Psoas muscle (tissue), 8 donors: Measurements from ENCODE around the gene KLHL33. TPM values are rescaled to one million over a fixed set of nuclear protein-coding genes. Genes with fewer than 3 reads are reported as not detected.
A peak's percentile ranks its signal among the peaks of the same experiment; 100 is the strongest.
"Not testable (repeated sequence)": the region's sequence is repeated elsewhere in the genome, so short reads cannot be mapped to it uniquely, and the experiment has no call there.

Source experiments
- ATAC-seq, 4 donors: fragments of 200-7000 bp; cut with Tn5 transposase; one replicate each; pipeline ENCODE4 v1.9.1; 2020; ENCODE audit warnings: moderate library complexity in 3 of 4, mild to moderate bottlenecking in 2 of 4
- DNase-seq, 2 donors: peaks; one replicate each; pipeline ENCODE4 v3.0.0-alpha.2; 2020
- H3K27ac ChIP-seq: fragments of 200-600 bp; one replicate; pipeline ENCODE4 v1.8.0; 2022
- H3K27me3 ChIP-seq, 3 donors: fragments of 200-600 bp in 1 of 3; one replicate each; pipeline versions ENCODE4 v1.6.1 to v1.8.0; 2013 to 2022; ENCODE audit warnings: low read length in 2 of 3, mild to moderate bottlenecking in 2 of 3, moderate library complexity in 1 of 3; ENCODE audit not compliant: insufficient read depth in 3 of 3
- H3K36me3 ChIP-seq, 2 donors: fragments of 200-600 bp in 1 of 2; one replicate each; pipeline versions ENCODE4 v1.6.1 to v1.8.0; 2013 to 2022; ENCODE audit warnings: low read depth in 1 of 2, mild to moderate bottlenecking in 1 of 2, moderate library complexity in 1 of 2; ENCODE audit not compliant: insufficient read depth in 1 of 2
- H3K4me1 ChIP-seq: fragments of 200-600 bp; one replicate; pipeline ENCODE4 v1.8.0; 2022
- H3K4me3 ChIP-seq: fragments of 200-600 bp; one replicate; pipeline ENCODE4 v1.8.0; 2022; ENCODE audit warnings: mild to moderate bottlenecking
- H3K9me3 ChIP-seq: fragments of 200-600 bp; one replicate; pipeline ENCODE4 v1.8.0; 2022
- CTCF ChIP-seq: fragments of 200-600 bp; IDR thresholded peaks from one replicate; pipeline ENCODE4 v1.8.0; 2022; ENCODE audit warnings: antibody characterized with exemption
- WGBS, 3 donors: extraction: QIAGEN DNeasy Blood & Tissue Kit; methylation state at CpG; one replicate each; pipeline versions ENCODE4 v1.1.6 to v1.1.7; 2013; 5-methylcytosine and 5-hydroxymethylcytosine counted together
- intact Hi-C, 2 donors: fragments of 100-400 bp; cut with DNase I; formaldehyde crosslinking; loops; one replicate each; pipeline versions ENCODE4 v1.11.0 to v1.14.2; 2022
- polyA plus RNA-seq, 3 donors: library from polyadenylated mRNA; stranded (reverse); fragments of 200-250 nt; gene quantifications; one replicate each; pipeline ENCODE4 v1.2.3, GENCODE V29; 2013
- total RNA-seq, 4 donors: library from RNA; stranded (reverse); fragmentation: NEBNext Ultra II Directional in 2 of 4; extraction: Animal tissue kit (Norgen Biotek cat#: 25700) in 2 of 4; gene quantifications; one replicate each; pipeline versions ENCODE4 v1.2.1 to v1.2.4, GENCODE V29; 2021 to 2023
- donor health status: healthy with polysubstance abuse.
- donor health status: DM: no; HTN: no; CAD: no; lungs with moderate emphysema.
- donor health status: Bipolar disorder and iron deficiency.
- donor health status: healthy.
- donor health status: DM: yes; HTN: yes; CAD: no.
- donor health status: DM: no; HTN: no; CAD: no.
- donor health status: DM: no; HTN: no; CAD: no.
- donor health status: DM: yes; HTN: yes; CAD: no.

Gene KLHL33
- total and polyA plus RNA-seq, 7 donors = 0.30 to 19.5 (median 2.8) TPM

DNA sequence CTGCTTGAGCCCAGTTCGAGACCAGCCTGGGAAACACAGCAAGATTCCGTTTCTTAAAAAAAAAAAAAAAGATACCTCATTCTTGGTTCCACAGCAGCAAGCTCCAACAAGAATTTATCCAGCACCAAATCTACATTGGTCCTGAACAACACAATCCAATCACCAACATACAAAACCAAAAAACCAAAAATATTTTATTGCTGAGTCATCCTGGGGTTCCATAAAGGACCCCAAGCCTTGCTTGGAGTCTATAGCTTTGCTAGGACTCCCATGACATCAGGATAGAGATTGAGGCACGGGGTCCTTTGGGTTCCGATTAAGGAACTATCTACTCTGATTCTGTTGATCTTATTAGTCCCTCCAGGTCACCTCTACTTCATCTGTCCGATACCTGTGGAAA is 10.9 kb upstream of the KLHL33 start:
- Histone ChIP-seq H3K36me3 (peaks cover 28 to 70% of the 10 kb centered on the region in 2 donors), H3K4me3 (no peak overlapping the region), H3K27me3 (no peaks in the 10 kb centered on the region), H3K4me1 (peaks cover 14% of the 10 kb centered on the region), H3K9me3 (no peaks in the 10 kb centered on the region), H3K27ac (no peak overlapping the region)
- DNase-seq (no peak), ATAC-seq (no peak)
- whole genome bisulfite sequencing, 3 donors = 96 to 99% (median 98%) methylated on average over 5 of the region's 5 CpGs
- no peak for TF ChIP-seq CTCF
- intact Hi-C loops = no loop called here

DNA sequence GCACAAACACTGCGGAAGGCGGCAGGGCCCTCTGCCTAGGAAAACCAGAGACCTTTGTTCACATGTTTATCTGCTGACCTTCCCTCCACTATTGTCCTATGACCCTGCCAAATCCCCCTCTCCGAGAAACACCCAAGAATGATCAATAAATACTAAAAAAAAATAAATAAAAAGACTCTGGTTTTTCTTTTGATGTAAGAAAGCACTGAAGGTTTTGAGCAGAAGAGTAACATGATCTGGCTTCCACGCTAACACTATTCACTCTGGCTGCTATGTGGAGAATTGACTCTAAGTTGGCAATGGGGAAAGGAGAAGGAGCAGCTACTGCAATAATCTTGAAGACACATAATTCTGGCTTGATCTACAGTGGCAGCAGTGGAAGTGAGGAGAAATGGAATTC is 7.7 kb upstream of the KLHL33 start:
- ATAC-seq, H3K27ac ChIP-seq, H3K4me1 ChIP-seq, H3K27me3 ChIP-seq, DNase-seq, H3K9me3 ChIP-seq, intact Hi-C loops, H3K4me3 ChIP-seq: not testable (repeated sequence)
- 59 to 91% (median 72%) methylated on average over 2 of the region's 4 CpGs for whole genome bisulfite sequencing, 3 donors
- H3K36me3 ChIP-seq = peaks cover 23 to 38% of the 10 kb centered on the region in 2 donors

DNA sequence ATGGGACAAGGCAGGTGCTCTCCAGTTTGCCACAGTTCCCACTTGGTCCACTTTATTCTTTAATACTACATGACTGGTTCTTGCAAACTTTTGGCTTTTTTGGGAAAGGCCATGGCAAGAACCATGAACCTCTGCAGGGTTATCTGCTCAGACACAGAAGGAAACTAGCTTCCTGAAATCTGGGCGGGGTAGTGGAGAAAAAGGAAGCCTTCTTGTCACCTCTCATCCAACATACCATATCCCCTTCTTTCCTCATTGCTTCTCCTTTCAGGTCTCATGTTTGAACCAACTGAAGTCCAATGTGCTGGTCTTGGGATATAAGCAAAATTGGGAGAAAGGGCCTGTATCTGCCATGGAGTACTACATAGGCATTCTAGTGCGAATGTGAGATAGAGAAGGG is 5.5 kb upstream of the KLHL33 start:
- intact Hi-C loops = no loop called here
- H3K4me1 ChIP-seq = peaks cover 9% of the 10 kb centered on the region
- ATAC-seq = no peak

DNA sequence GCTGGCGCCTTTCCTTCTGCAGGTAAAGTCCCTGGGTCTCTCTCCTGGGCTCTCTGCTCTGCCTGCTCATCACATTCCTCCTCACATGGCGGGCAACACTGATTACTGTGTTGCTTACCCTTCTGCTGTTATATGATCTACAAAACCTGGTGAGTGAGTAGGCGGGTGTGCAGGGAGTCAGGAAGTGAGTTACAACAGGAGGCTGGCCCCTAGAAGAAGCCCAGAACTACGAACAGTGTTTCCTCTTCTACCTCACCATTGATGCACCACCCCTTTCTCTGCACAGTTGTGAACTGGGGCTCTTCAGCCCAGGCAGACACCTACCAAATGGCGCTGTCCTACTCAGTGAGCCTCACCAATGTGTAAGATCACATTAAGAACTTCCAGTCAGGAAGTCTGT is 4.9 kb upstream of the KLHL33 start:
- DNase-seq (no peak), ATAC-seq (peak in 1 of 4 donors; percentile 10)
- peaks cover 4 to 10% of the 10 kb centered on the region in 2 donors for H3K36me3 ChIP-seq
- no peaks in the 10 kb centered on the region for H3K27me3 ChIP-seq
- TF ChIP-seq CTCF = no peak
- intact Hi-C loops = no loop called here
- peaks cover 15% of the 10 kb centered on the region for H3K4me1 ChIP-seq
- H3K9me3 ChIP-seq = no peaks in the 10 kb centered on the region
- no peak overlapping the region for H3K27ac ChIP-seq
- WGBS, 3 donors = 78 to 90% (median 79%) methylated on average over 5 of the region's 5 CpGs
- H3K4me3 ChIP-seq = no peak overlapping the region

More for the DNA sequence above, 5.5 kb upstream of the KLHL33 start:
- DNase-seq = no peak
- H3K27me3 ChIP-seq = no peaks in the 10 kb centered on the region
- H3K36me3 ChIP-seq = peaks cover 9 to 16% of the 10 kb centered on the region in 2 donors
- no peak overlapping the region for H3K27ac ChIP-seq
- no peaks in the 10 kb centered on the region for H3K9me3 ChIP-seq
- 86 to 95% (median 87%) methylated on average over 2 of the region's 2 CpGs for WGBS, 3 donors
- no peak overlapping the region for H3K4me3 ChIP-seq
- no peak for TF ChIP-seq CTCF

DNA sequence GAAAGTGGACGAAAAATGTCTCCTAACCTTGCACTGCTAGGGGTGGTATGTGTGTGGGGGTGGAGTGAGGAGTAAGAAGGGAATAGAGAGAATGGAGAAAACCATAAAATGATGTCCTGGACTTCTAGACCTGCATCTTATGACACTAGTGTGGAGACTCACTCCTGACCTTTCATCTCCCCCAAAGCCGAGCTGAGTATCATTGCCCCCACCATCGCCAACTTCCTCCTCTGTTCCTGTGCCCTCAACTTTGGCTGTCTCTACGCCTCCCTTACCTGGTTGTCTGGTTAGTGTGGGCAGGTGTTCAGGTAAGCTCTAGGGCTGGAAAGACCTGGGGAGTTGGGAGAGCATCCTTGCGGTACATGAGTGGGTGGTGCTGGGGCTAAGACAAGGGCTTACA is 4.5 kb upstream of the KLHL33 start:
- Histone ChIP-seq H3K36me3 (peaks cover under 1 to 6% of the 10 kb centered on the region in 2 donors), H3K4me3 (no peak overlapping the region), H3K27me3 (no peaks in the 10 kb centered on the region), H3K9me3 (no peaks in the 10 kb centered on the region), H3K27ac (no peak overlapping the region), H3K4me1 (peaks cover 19% of the 10 kb centered on the region)
- intact Hi-C loops = no loop called here
- 84 to 89% (median 89%) methylated on average over 5 of the region's 5 CpGs for WGBS, 3 donors
- no peak for TF ChIP-seq CTCF
- no peak for ATAC-seq
- DNase-seq = no peak
